HG03025 (cell line): ENCODE results near the gene ZC3H18.

Experiments
- ATAC-seq: cut with Tn5 transposase; IDR thresholded peaks from one replicate; pipeline ENCODE4 v1.9.1; 2021; ENCODE audit warnings: mild to moderate bottlenecking, moderate library complexity; ENCODE audit not compliant: unreplicated experiment, low FRiP score

Gene ZC3H18

GRCh38 chr16:88548985-88549384 is 21.2 kb upstream of the ZC3H18 start:
- no peak for ATAC-seq

- ATAC-seq, result no peak
Measured at GRCh38 chr16:88549671-88550245, 20.4 kb upstream of the ZC3H18 start.

- no peak for ATAC-seq
Measured at GRCh38 chr16:88550246-88550661, 19.9 kb upstream of the ZC3H18 start.

- ATAC-seq, result no peak
Measured at GRCh38 chr16:88552166-88552565, 18.0 kb upstream of the ZC3H18 start.

GRCh38 chr16:88552815-88553214 is 17.4 kb upstream of the ZC3H18 start:
- ATAC-seq, result no peak

GRCh38 chr16:88553739-88554138 is 16.5 kb upstream of the ZC3H18 start:
- ATAC-seq, result no peak

GRCh38 chr16:88554711-88555264 is 15.4 kb upstream of the ZC3H18 start:
- no peak for ATAC-seq

- no peak for ATAC-seq
Measured at GRCh38 chr16:88556294-88556988, 13.8 kb upstream of the ZC3H18 start.

GRCh38 chr16:88558457-88559442 is 11.5 kb upstream of the ZC3H18 start:
- ATAC-seq, result no peak

- no peak for ATAC-seq
Measured at GRCh38 chr16:88560714-88561484, 9.3 kb upstream of the ZC3H18 start.

GRCh38 chr16:88561485-88562359 is 8.5 kb upstream of the ZC3H18 start:
- ATAC-seq, result no peak

- no peak for ATAC-seq
Measured at GRCh38 chr16:88566158-88566557, 4.0 kb upstream of the ZC3H18 start.

GRCh38 chr16:88568710-88569613 is 1.2 kb upstream of the ZC3H18 start:
- ATAC-seq, result no peak

- peak; percentile 41 for ATAC-seq
Measured at GRCh38 chr16:88569614-88569984, 604 bp upstream of the ZC3H18 start.

GRCh38 chr16:88570691-88571092 is 489 bp downstream of the ZC3H18 start:
- ATAC-seq, result peak; percentile 29

GRCh38 chr16:88575251-88575650 is 5.0 kb downstream of the ZC3H18 start:
- no peak for ATAC-seq

GRCh38 chr16:88576307-88576706 is 6.1 kb downstream of the ZC3H18 start:
- no peak for ATAC-seq

- ATAC-seq, result no peak
Measured at GRCh38 chr16:88577166-88577565, 7.0 kb downstream of the ZC3H18 start.
